Measurements from ENCODE around the gene SPNS2. TPM values are rescaled to one million over a fixed set of nuclear protein-coding genes. Genes with fewer than 3 reads are reported as not detected.

The SPNS2 gene
- total RNA-seq, 1 experiment from 2014 or later: 1.9 TPM

GRCh38 chr17:4580291-4580690, 81.6 kb downstream of the SPNS2 start:
- DNase-seq (ENCODE audit: low read depth, low spot score): no peak
- H3K9me3 ChIP-seq (ENCODE audit: control insufficient read depth, insufficient read depth, low read depth, low read length): no peaks in the 10 kb centered on the region
- H3K4me3 ChIP-seq (ENCODE audit: low read depth in 2 of 2, low read length in 2 of 2): no peak overlapping the region
- no peak overlapping the region for H3K27ac ChIP-seq (ENCODE audit: low read length)
- CTCF ChIA-PET: no interaction called here
- TF ChIP-seq SIN3A (IDR thresholded peaks at IDR 0.05; ENCODE audit: borderline replicate concordance, insufficient read depth, low read depth, low read length): no peak
- TF ChIP-seq TCF7L2 (IDR thresholded peaks at IDR 0.05; ENCODE audit: low read depth, low read length): no peak
- no peak for TF ChIP-seq REST (IDR thresholded peaks at IDR 0.05; ENCODE audit: insufficient read depth in 1 of 2, low read depth in 2 of 2, low read length in 1 of 2)
- no peak for TF ChIP-seq CTCF (IDR thresholded peaks at IDR 0.05)
- TF ChIP-seq POLR2AphosphoS5 (IDR thresholded peaks at IDR 0.05; ENCODE audit: low read depth, low read length): no peak
- H3K36me3 ChIP-seq (ENCODE audit: control insufficient read depth, insufficient read depth, low read length): no peaks in the 10 kb centered on the region
- no peak for ATAC-seq
- intact Hi-C loops (cut with micrococcal nuclease; ENCODE audit: unreplicated experiment) (no loop called here), in situ Hi-C loops (cut with HindIII; ENCODE audit: low pct_unique_long_range_greater_than_20kb, low sequenced_read_pairs) (no loop called here)
- no TSS peak for BruUV-seq (replicated peaks)
- POLR2A ChIA-PET: no interaction called here
- no peaks in the 10 kb centered on the region; the same call in 1 of the 2 replicates for H3K27me3 ChIP-seq (ENCODE audit: control insufficient read depth, insufficient read depth, low read length)
- H3K4me1 ChIP-seq (ENCODE audit: control insufficient read depth, insufficient read depth, low read length): no peaks in the 10 kb centered on the region

- Histone ChIP-seq H3K36me3 (ENCODE audit: control insufficient read depth, insufficient read depth, low read length) (no peaks in the 10 kb centered on the region), H3K4me3 (ENCODE audit: low read depth in 2 of 2, low read length in 2 of 2) (no peak overlapping the region), H3K4me1 (ENCODE audit: control insufficient read depth, insufficient read depth, low read length) (no peaks in the 10 kb centered on the region), H3K9me3 (ENCODE audit: control insufficient read depth, insufficient read depth, low read depth, low read length) (no peaks in the 10 kb centered on the region), H3K27me3 (ENCODE audit: control insufficient read depth, insufficient read depth, low read length) (no peaks in the 10 kb centered on the region; the same call in 1 of the 2 replicates), H3K27ac (ENCODE audit: low read length) (no peak overlapping the region)
- CTCF ChIA-PET: no interaction called here
- no peak for TF ChIP-seq POLR2AphosphoS5 (IDR thresholded peaks at IDR 0.05; ENCODE audit: low read depth, low read length)
- no peak for TF ChIP-seq CTCF (IDR thresholded peaks at IDR 0.05)
- POLR2A ChIA-PET: no interaction called here
- ATAC-seq (no peak), DNase-seq (ENCODE audit: low read depth, low spot score) (no peak)
- intact Hi-C loops (cut with micrococcal nuclease; ENCODE audit: unreplicated experiment) (no loop called here), in situ Hi-C loops (cut with HindIII; ENCODE audit: low pct_unique_long_range_greater_than_20kb, low sequenced_read_pairs) (no loop called here)
- no TSS peak for BruUV-seq (replicated peaks)
These were observed 83.4 kb downstream of the SPNS2 start for GRCh38 chr17:4582101-4582501.

- POLR2A ChIA-PET: no interaction called here
These were observed 84.0 kb downstream of the SPNS2 start for GRCh38 chr17:4582691-4583090.

More at GRCh38 chr17:4582691-4583090, 84.0 kb downstream of the SPNS2 start:
- ATAC-seq: no peak
- BruUV-seq (replicated peaks): no TSS peak
- H3K4me3 ChIP-seq (ENCODE audit: low read depth in 2 of 2, low read length in 2 of 2): no peak overlapping the region
- DNase-seq (ENCODE audit: low read depth, low spot score): no peak
- no peaks in the 10 kb centered on the region for H3K36me3 ChIP-seq (ENCODE audit: control insufficient read depth, insufficient read depth, low read length)
- in situ Hi-C loops (cut with HindIII; ENCODE audit: low pct_unique_long_range_greater_than_20kb, low sequenced_read_pairs) (no loop called here), intact Hi-C loops (cut with micrococcal nuclease; ENCODE audit: unreplicated experiment) (no loop called here)
- H3K27ac ChIP-seq (ENCODE audit: low read length): no peak overlapping the region
- CTCF ChIA-PET: no interaction called here
- no peak for TF ChIP-seq CTCF (IDR thresholded peaks at IDR 0.05)
- no peaks in the 10 kb centered on the region for H3K9me3 ChIP-seq (ENCODE audit: control insufficient read depth, insufficient read depth, low read depth, low read length)
- H3K4me1 ChIP-seq (ENCODE audit: control insufficient read depth, insufficient read depth, low read length): no peaks in the 10 kb centered on the region
- H3K27me3 ChIP-seq (ENCODE audit: control insufficient read depth, insufficient read depth, low read length): no peaks in the 10 kb centered on the region; the same call in 1 of the 2 replicates

All from Panc1 (cell line).